ENCODE data around the gene SLBP.

The SLBP gene

GRCh38 chr4:1748465-1748995 is 36.4 kb upstream of the SLBP start:
- DNase-seq, result peak; percentile 40

- DNase-seq, result no peak
Observed at GRCh38 chr4:1747603-1747967, 35.5 kb upstream of the SLBP start.

- DNase-seq, result peak; percentile 54
Observed at GRCh38 chr4:1746919-1747602, 34.9 kb upstream of the SLBP start.

- peak; percentile 40 for DNase-seq
Observed at GRCh38 chr4:1746265-1746691, 34.2 kb upstream of the SLBP start.

- DNase-seq, result no peak
Observed at GRCh38 chr4:1745697-1746096, 33.6 kb upstream of the SLBP start.

GRCh38 chr4:1745165-1745564 is 33.0 kb upstream of the SLBP start:
- no peak for DNase-seq

- DNase-seq, result no peak
Observed at GRCh38 chr4:1744552-1744951, 32.4 kb upstream of the SLBP start.

GRCh38 chr4:1743975-1744374 is 31.9 kb upstream of the SLBP start:
- no peak for DNase-seq

- DNase-seq, result no peak
Observed at GRCh38 chr4:1743551-1743950, 31.4 kb upstream of the SLBP start.

- DNase-seq, result no peak
Observed at GRCh38 chr4:1741208-1741607, 29.1 kb upstream of the SLBP start.

GRCh38 chr4:1740021-1740545 is 28.0 kb upstream of the SLBP start:
- no peak for DNase-seq

GRCh38 chr4:1739358-1739757 is 27.2 kb upstream of the SLBP start:
- DNase-seq, result no peak

GRCh38 chr4:1738410-1738809 is 26.3 kb upstream of the SLBP start:
- no peak for DNase-seq

- DNase-seq, result no peak
Observed at GRCh38 chr4:1737666-1738065, 25.5 kb upstream of the SLBP start.

GRCh38 chr4:1736812-1737211 is 24.7 kb upstream of the SLBP start:
- no peak for DNase-seq

- no peak for DNase-seq
Observed at GRCh38 chr4:1735215-1735614, 23.1 kb upstream of the SLBP start.

- DNase-seq, result no peak
Observed at GRCh38 chr4:1732911-1733310, 20.8 kb upstream of the SLBP start.

- no peak for DNase-seq
Observed at GRCh38 chr4:1731180-1731579, 19.1 kb upstream of the SLBP start.

- no peak for DNase-seq
Observed at GRCh38 chr4:1730532-1731135, 18.5 kb upstream of the SLBP start.

- no peak for DNase-seq
Observed at GRCh38 chr4:1728061-1728980, 16.2 kb upstream of the SLBP start.

GRCh38 chr4:1727117-1728031 is 15.3 kb upstream of the SLBP start:
- DNase-seq, result no peak

Data from midbrain (tissue), 1 donor.